NCI-H1436 treated with DMSO at 0.1 percent for 48 hours (cell line): ENCODE measurements around the gene RAPGEFL1.
"Not testable (repeated sequence)": the region's sequence is repeated elsewhere in the genome, so short reads cannot be mapped to it uniquely, and the experiment has no call there.

Experiments
- DNase-seq: peaks from one replicate; lab custom pipeline; 2025; lab: John Stamatoyannopoulos, UW

Gene RAPGEFL1, protein sequence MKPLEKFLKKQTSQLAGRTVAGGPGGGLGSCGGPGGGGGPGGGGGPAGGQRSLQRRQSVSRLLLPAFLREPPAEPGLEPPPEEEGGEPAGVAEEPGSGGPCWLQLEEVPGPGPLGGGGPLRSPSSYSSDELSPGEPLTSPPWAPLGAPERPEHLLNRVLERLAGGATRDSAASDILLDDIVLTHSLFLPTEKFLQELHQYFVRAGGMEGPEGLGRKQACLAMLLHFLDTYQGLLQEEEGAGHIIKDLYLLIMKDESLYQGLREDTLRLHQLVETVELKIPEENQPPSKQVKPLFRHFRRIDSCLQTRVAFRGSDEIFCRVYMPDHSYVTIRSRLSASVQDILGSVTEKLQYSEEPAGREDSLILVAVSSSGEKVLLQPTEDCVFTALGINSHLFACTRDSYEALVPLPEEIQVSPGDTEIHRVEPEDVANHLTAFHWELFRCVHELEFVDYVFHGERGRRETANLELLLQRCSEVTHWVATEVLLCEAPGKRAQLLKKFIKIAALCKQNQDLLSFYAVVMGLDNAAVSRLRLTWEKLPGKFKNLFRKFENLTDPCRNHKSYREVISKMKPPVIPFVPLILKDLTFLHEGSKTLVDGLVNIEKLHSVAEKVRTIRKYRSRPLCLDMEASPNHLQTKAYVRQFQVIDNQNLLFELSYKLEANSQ

GRCh38 chr17:40177275-40177874 lies at the start of gene RAPGEFL1:
TSS of gene RAPGEFL1 (plus strand) at chr17:40177470. CDS start at chr17:40177862, 392 bp downstream.
- peak; percentile 25 for DNase-seq

DNA sequence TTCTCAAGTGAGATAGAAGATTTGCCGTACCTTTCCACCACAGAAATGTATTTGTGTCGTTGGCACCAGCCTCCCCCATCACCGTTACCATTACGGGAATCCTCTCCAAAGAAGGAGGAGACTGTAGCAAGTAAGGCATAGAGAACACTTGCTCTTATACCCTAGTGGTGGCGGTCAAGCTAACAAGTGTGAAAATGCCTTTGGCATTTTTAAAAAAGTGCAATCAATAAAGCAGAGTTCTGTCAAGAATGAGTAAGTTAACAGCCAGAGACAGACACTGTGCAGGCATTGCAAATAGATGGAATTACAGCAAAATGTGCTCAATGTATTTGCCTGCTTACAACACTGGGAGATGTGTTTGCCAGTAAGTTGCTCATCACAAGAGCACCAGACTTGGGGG lies 47.8 kb upstream of the RAPGEFL1 start:
- DNase-seq = no peak

- DNase-seq = no peak
Observed at GRCh38 chr17:40130352-40131042, 46.8 kb upstream of the RAPGEFL1 start.

DNA sequence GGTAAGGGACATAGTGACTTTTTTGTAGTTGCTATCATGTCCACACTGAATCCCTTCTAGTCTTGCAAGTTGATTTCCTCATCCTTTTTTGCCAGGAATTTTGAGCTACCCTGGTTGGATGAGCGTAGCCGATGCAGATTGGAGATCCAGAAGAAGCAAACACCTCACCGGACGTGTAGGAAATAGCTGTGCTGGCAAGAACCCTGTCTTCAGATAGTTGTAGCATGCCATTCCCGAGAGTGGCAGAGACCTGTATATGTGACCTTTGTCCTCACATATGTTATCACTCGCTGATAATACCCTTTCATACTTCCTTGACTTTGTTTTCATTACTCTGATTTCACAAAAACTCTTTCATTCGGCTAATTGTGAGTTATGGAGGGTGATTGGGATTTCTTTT lies 43.1 kb upstream of the RAPGEFL1 start:
- DNase-seq = no peak

DNA sequence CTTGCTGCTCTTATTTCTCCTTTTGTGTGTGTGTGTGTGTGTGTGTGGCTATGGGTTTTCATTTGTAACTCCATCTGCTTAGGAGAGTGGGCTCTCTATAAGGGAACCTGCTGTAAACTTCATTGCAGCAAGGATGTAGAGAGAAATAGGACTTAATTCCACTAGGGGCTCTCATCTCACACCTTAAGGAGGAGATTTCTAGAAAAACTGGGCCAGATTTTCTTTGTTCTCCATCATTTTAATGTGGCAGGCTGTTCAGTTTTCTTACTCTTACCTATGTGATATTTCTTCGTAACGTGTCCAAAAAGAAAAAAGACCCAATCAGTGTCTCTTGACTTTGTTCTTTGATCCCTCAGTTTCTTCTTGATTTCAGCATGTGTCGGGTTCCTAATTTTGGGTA lies 41.5 kb upstream of the RAPGEFL1 start:
- DNase-seq = no peak

GRCh38 chr17:40139566-40140058 lies 37.7 kb upstream of the RAPGEFL1 start:
- no peak for DNase-seq

DNA sequence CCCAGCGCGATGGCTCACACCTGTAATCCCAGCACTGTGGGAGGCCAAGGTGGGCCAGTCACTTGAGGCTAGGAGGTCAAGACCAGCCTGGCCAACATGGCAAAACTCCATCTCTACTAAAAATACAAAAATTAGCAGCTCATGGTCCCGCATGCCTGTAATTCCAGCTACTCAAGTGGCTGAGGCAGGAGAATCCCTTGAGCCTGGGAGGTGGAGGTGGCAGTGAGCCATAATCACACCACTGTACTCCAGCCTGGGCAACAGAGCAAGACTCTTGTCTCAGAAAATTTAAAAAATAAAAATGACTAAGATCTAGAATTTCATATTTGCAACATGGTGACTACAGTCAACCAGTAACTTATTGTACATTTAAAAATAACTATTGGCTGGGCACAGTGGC lies 34.1 kb upstream of the RAPGEFL1 start:
- not testable (repeated sequence) for DNase-seq

DNA sequence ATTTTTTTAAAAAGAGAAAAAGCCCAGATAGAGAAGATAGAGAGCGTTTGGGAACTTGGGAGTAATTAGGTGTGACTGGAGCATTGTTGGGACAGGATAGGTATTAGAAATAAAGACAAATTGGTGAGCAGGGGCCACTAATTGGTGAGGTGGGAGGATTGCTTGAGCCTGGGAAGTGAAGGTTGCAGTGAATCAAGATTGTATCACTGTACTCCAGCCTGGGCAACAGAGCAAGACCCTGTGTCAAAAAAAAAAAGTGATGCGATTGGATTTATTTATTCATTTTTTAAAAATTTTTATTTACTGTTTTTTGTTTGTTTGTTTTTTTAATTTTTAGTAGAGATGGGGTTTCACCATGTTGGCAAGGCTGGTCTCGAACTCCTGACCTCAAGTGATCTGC lies 31.8 kb upstream of the RAPGEFL1 start:
- DNase-seq = no peak

DNA sequence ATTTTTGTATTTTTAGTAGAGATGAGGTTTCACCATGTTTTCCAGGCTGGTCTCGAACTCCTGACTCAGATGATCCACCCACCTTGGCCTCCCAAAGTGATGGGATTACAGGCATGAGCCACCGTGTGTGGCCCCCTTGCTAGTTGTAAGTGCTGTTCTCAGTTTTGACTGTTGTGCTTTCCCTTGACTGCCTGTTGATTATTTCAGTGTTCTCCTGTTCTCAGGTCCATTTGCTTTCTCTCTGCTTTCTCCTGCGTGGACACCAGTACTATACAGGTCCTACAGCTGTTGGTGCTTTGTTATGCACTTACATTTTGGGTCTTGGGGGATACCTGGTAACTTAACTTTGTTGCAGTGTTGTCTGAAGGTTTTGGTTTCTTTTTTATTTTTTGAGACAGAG lies 28.7 kb upstream of the RAPGEFL1 start:
- no peak for DNase-seq

GRCh38 chr17:40150276-40150675 lies 27.0 kb upstream of the RAPGEFL1 start:
- DNase-seq = no peak

GRCh38 chr17:40151414-40151963 lies 25.8 kb upstream of the RAPGEFL1 start:
- DNase-seq = no peak

DNA sequence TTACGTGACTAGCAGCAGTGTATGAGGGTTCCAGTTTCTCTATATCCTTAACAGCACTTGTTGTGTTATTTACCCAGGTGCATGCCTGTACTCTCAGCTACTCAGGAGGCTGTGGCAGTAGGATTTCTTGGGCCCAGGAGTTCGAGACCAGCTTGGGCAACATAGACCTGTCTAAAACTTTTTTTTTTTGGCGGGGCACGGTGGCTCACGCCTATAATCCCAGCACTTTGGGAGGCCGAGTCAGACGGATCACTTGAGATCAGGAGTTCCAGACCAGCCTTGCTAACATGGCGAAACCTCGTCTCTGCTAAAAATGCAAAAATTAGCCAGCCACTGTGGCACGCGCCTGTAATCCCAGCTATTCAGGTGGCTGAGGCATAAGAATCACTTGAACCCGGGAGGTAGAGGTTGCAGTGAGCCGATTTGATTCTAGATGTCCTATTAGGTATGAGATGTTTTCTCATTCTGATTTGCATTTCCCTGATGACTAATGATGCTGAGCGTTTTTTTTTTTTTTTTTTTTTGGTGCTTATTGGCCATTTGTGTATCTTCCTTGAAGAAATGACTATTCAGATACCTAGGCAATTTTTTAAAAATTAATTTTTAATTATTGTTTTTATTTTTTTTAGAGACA lies 23.6 kb upstream of the RAPGEFL1 start:
- no peak for DNase-seq

- no peak for DNase-seq
Observed at GRCh38 chr17:40157973-40158372, 19.3 kb upstream of the RAPGEFL1 start.

DNA sequence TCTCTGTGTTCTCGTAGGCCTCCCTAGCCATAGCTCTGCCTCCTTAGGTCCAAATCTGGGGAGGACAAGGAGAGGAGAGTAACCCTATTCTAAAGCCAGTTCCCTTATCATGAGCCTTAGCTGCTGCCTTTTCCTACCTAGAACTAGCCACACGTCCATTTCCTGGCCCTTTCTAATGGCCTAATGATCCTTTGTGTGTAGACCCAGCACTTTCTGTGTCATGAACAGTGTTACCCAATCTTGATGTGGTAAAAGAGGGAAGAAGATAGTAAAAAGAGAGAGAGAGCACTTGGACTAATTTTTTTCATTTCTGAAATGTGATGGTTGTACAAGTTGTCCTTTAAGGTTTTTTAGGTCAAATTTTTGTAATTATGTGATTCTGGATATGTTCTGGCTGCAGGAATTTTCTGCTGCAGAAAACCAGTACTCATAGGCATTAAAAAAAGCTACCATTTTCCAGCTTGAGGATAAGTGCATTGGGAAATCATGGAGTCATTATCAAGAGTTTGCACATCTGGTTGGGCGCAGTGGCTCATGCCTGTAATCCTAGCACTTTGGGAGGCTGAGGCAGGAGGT lies 18.7 kb upstream of the RAPGEFL1 start:
- DNase-seq = no peak

GRCh38 chr17:40159456-40159855 lies 17.8 kb upstream of the RAPGEFL1 start:
- no peak for DNase-seq

- DNase-seq = no peak
Observed at GRCh38 chr17:40167685-40168261, 9.5 kb upstream of the RAPGEFL1 start.

DNA sequence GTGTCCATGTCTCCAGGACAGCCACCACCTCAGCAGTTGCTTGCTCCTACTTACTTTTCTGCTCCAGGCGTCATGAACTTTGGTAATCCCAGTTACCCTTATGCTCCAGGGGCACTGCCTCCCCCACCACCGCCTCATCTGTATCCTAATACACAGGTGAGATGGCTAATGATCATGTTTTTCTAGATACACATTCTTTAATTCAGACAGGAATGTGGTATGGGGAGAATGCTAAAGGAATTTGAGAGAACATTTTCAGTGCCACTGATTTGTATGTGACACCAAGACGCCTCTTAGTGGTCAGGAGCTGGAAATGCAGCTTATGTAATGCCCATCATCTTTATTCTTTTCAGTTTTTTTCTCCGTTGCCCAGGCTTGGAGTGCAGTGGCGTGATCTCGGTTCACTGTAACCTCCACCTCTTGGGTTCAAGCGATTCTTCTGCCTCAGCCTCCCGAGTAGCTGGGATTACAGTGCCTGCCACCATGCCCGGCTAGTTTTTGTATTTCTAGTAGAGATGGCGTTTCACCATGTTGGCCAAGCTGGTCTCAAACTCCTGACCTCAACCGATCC lies 8.9 kb upstream of the RAPGEFL1 start:
- peak; percentile 15 for DNase-seq

DNA sequence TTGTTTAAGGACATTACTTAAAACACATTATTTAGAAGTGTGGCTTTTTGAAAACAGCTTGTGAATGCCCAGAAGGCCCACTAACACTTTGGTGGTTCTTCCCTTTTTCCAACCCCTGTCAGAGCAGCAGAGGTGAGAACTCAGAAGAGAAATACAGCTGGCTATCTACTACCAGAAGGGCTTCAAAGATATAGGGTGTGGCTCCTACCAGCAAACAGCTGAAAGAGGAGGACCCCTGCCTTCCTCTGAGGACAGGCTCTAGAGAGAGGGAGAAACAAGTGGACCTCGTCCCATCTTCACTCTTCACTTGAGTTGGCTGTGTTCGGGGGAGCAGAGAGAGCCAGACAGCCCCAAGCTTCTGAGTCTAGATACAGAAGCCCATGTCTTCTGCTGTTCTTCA lies 6.9 kb upstream of the RAPGEFL1 start:
- no peak for DNase-seq

GRCh38 chr17:40171750-40172149 lies 5.5 kb upstream of the RAPGEFL1 start:
- DNase-seq = no peak

DNA sequence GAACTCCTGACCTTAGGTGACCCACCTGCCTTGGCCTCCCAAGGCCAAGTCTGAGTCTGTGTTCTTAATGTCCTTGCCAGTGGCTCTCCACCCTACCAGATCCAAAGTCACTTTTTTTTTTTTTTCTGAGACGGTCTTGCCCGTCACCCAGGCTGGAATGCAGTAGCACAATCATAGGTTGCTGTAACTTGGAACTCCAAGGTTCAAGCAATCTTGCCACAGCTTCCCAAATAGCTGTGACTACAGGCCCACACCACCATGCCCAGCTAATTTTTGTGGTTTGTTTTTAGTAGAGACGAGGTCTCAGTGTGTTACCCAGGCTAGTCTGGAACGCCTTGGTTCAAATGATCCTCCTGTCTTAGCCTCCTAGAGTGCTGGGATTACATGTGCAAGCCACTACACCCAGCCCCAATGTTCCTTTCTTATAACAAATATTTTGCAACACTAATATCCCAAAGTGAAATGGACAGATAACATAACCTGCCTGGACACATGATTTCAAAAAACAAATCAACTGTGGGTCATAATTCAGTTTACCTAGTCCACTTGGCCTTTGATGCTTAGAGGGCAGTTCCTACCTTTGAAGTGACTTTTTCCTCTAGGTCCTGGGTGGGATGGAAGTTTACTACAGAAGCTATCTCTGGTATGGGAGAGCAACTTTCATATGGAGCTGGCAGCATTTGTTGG lies 4.0 kb upstream of the RAPGEFL1 start:
- DNase-seq = no peak
